Activated effector memory CD4-positive, alpha-beta T cell treated with Interleukin-2 at 50 U/mL for 16 hours (primary cell): ENCODE measurements around the gene SULT6B1.
"Not testable (repeated sequence)": the region's sequence is repeated elsewhere in the genome, so short reads cannot be mapped to it uniquely, and the experiment has no call there.

Source experiments
- DNase-seq: peaks from one replicate; pipeline ENCODE4 v3.0.0-alpha.2; 2020

The SULT6B1 gene, protein sequence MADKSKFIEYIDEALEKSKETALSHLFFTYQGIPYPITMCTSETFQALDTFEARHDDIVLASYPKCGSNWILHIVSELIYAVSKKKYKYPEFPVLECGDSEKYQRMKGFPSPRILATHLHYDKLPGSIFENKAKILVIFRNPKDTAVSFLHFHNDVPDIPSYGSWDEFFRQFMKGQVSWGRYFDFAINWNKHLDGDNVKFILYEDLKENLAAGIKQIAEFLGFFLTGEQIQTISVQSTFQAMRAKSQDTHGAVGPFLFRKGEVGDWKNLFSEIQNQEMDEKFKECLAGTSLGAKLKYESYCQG

GRCh38 chr2:37188570-37188969 lies at the start of gene SULT6B1:
Gene SULT6B1, minus strand, starts transcription at chr2:37188670. Its CDS starts 30 bp downstream, at chr2:37188640.
- DNase-seq, result no peak

DNA sequence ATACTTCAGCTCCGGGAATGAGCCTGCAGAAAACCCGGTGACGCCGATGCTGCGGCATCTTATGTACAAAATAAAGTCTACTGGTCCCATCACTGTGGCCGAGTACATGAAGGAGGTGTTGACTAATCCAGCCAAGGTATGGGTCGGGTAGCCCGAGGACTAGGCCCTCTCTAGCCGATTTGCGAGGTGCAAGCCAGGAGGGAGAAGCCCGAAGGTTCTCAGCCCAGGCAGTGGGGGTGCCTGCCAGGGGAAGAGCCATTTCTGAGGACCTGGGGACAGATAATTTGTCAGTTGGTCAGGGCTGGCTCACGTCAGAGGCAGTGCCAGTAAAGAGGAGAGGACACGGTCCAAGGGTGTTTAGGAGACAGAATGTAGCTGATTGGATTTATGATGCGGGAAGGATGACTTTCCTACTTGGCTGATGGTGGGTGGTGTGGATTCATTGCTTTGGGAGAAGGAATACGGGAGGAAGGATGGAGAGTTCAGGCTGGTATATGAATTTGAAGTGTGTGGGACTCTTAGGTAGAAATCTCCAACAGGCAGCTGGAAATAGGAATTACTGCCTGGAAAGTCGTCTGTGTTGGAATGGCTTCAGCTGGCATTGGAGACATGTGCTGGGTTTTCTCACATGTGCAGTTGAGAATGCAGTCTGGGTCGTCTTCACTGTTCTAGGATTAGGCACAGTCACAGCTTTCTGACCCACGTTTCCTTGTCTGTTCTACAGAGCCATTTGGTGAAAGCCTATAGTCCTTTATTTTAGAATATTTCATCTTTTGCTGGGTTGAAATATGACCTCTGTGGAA lies 43.9 kb upstream of the SULT6B1 start:
- no peak for DNase-seq

DNA sequence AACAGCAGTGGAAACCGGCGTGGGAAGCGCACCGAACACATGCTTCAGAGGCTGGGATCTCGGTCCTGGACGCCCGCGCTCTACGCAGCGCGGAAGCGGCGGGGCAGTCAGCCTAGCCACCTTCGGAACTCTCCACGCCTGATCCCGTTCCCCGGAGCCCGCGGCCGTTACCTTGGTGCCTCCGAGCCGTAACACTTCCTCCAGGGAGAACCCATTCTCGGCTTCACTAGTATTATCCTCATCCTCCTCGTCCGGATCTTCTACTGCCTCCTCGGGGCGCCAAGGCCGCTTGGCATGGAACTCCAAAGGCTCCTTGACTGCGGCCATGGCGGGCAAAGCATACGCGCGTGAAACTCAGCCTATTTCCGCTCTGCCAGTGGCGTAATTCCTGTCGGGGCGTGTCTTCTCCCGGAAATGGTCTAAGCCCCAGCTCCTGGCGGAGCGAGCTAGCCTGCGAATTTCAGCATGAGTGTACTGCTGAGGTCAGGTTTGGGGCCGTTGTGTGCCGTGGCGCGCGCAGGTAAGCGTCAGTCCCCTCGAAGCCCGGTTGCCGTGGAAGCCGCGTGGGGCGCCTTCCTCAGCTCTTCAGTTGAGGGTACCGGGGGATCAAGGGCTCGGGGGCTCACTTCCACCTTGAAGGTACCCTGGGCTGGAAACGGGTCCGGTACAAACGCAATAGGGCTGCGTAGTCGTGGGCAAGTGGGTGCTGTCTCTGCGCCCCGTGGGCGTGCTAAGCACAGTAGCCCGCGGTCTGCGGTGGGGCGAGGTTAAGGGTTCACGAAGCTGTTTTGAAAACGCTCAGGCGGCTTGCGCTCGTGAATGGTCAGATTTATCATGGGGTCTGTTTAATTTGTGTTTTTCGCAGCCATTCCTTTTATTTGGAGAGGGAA lies 43.0 kb upstream of the SULT6B1 start, which contains the start of the genes CEBPZ and NDUFAF7:
Gene CEBPZ (minus strand): TSS at position 356 of the 890 bp plus-strand sequence. CDS start 29 bp downstream, at position 327.
Gene NDUFAF7 (plus strand): TSS at position 418 of the 890 bp plus-strand sequence. CDS start 48 bp downstream, at position 466.
- peak; percentile 82 for DNase-seq

DNA sequence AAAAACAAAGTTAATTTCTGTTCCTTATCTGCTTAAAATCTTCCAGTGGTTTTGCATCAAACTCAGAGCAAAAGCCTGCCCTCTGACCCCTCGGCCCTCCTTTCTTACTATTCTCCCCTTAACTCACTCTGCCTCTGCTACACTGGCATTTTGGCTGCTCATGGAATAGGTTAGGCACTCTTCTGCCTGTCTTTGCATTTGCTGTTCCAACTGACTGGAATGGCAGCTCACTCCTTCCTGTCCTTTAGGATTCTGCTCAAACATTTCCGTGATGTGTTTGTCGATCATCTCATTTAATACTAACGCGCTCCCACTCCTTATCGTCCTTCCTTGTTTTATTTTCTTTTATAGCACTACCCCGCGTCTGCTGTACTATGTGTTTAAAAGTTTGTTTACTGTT lies 42.1 kb upstream of the SULT6B1 start:
- no peak for DNase-seq

DNA sequence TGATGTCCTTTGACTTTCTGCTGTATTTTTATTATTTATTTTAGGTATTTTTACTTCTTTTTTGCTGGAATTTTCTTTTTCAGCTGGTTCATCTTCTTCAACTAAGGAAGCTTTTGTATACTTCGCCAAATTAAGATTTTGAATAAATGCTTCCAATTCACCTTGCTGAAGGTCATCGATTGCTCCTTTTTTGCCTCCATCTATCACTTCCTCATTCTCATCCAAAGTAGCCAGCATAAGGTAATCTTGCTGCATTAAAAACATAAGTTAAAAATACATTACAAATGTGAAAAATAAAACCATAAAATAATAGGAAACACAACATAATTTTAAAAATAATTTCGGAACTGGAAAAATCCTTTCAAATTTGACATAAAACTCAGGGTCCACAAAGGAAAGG lies 40.3 kb upstream of the SULT6B1 start:
- no peak for DNase-seq

DNA sequence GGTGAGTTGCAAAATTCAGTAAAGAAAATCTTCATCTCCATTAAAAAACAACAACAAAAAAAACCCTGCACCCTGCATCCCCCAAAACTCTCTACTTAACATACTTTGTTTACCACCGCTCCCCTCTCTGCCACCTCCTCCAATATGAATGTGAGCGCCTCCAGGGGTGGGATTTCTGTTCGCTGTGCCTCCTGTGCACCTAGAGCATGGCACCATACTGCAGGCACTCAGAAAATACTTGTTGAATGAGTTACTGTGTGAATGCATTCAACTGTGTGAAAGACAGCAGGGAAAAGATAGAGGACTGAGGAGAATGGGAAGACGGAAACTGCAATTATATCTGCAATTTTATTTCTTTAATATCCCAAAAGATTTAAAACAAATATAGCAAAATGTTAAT lies 38.4 kb upstream of the SULT6B1 start:
- DNase-seq, result no peak

GRCh38 chr2:37225129-37225528 lies 36.7 kb upstream of the SULT6B1 start:
- not testable (repeated sequence) for DNase-seq

GRCh38 chr2:37224063-37224462 lies 35.6 kb upstream of the SULT6B1 start:
- DNase-seq, result no peak

GRCh38 chr2:37223131-37223530 lies 34.7 kb upstream of the SULT6B1 start:
- DNase-seq, result no peak

DNA sequence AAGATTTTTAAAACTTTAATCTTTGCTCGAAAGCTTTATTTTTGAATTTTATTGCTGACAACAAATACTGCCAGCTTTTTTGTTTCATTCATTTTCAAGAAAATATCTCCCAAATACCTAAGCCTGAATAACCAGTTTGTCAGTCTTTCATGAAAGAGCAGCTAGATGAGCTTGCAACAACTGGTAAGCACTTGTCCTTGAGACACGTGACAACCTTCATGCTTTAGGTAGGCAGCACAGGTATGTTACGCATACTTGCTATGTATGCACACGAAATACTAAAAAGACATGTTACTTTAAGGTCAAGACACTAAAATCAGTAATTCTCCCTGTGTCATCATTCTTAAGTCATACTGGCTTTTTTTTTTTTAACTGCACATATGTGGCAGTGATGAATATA lies 30.6 kb upstream of the SULT6B1 start:
- DNase-seq, result no peak

GRCh38 chr2:37215250-37215649 lies 26.8 kb upstream of the SULT6B1 start:
- no peak for DNase-seq

- no peak for DNase-seq
Measured at GRCh38 chr2:37211939-37212338, 23.5 kb upstream of the SULT6B1 start.

DNA sequence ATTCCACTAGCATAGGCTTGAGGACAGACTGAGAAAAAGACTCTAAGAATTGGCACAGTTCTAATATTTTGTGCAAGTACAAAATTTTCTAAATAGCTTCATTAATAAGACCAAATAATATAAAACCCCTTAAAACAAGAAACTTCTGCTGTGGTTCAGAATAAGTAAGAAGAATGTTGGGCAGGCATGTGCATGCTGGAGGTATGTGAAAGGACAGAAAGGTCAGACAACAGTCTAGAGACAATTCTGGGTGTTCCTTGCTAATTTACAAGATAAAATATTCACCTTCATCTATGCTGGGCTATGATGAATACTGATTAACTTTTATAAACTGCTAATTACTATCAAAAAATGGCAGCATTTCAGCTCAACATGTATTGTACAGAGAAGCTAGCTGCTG lies 22.7 kb upstream of the SULT6B1 start:
- no peak for DNase-seq

GRCh38 chr2:37206760-37207159 lies 18.3 kb upstream of the SULT6B1 start:
- not testable (repeated sequence) for DNase-seq

GRCh38 chr2:37205689-37206341 lies 17.3 kb upstream of the SULT6B1 start:
- no peak for DNase-seq

- DNase-seq, result not testable (repeated sequence)
Measured at GRCh38 chr2:37205071-37205661, 16.7 kb upstream of the SULT6B1 start.

- DNase-seq, result no peak
Measured at GRCh38 chr2:37203708-37204107, 15.2 kb upstream of the SULT6B1 start.

- no peak for DNase-seq
Measured at GRCh38 chr2:37201766-37202165, 13.3 kb upstream of the SULT6B1 start.

DNA sequence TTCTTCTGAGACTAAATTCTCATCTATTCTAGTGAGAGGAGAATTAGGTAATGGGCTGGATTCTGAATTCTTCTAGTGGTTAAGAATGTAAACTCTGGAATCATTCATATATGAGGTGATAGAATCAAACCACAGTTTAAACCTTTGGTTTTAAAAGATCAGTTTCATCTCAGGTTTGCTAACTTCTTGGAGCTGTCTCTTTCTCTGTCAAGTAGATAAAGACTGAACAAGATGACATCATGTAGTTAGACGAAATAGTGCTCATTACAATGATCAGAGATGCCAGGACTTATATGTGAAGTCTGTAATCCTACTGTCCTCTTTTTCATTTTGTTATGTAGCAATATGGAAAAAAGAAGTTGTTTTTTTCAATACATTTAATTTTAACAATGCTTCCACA lies 12.7 kb upstream of the SULT6B1 start:
- no peak for DNase-seq

DNA sequence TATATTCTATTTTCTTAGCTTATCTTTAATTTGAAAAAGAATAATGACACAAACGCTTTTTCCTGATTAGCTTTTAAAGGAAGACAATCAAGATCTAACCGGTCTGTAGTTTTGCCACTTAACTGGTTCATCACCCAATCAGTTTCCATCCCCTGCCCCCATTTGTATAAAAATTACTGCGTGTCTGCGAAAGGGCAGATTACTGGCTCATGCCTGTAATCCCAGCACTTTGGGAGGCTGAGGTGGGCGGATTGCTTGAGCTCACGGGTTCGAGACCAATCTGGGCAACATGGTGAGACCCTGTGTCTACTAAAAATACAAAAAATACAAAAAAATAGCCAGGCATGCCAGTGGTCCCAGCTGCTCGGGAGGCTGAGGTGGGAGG lies 10.2 kb upstream of the SULT6B1 start:
- no peak for DNase-seq

- DNase-seq, result peak; percentile 83
Measured at GRCh38 chr2:37196320-37197195, 8.1 kb upstream of the SULT6B1 start, which contains the start of gene CEBPZOS. Gene CEBPZOS, plus strand, starts transcription at chr2:37196496. Its CDS starts 3,209 bp downstream, at chr2:37199705.
